KOPT-K1 (cell line): ENCODE measurements around the gene MTF2.
A peak's percentile ranks its signal among the peaks of the same experiment; 100 is the strongest.
"Not testable (repeated sequence)": the region's sequence is repeated elsewhere in the genome, so short reads cannot be mapped to it uniquely, and the experiment has no call there.

Source experiments
- H3K27ac ChIP-seq: fragments of 200-600 bp; sonication (generic); 2 replicates; pipeline ENCODE4 v1.5.1; 2016; ENCODE audit warnings: antibody characterized with exemption, mild to moderate bottlenecking, low read depth, low read length; ENCODE audit not compliant: poor library complexity, severe bottlenecking
- H3K36me3 ChIP-seq: fragments of 200-600 bp; sonication (generic); 2 replicates; pipeline ENCODE4 v1.5.1; 2017; ENCODE audit warnings: antibody characterized with exemption, mild to moderate bottlenecking, low read length, moderate library complexity; ENCODE audit not compliant: insufficient read depth
- H3K9me3 ChIP-seq: fragments of 200-600 bp; sonication (generic); 2 replicates; pipeline ENCODE4 v1.5.1; 2017; ENCODE audit warnings: antibody characterized with exemption, low read length, mild to moderate bottlenecking; ENCODE audit not compliant: insufficient read depth, poor library complexity, severe bottlenecking

MTF2 gene

DNA sequence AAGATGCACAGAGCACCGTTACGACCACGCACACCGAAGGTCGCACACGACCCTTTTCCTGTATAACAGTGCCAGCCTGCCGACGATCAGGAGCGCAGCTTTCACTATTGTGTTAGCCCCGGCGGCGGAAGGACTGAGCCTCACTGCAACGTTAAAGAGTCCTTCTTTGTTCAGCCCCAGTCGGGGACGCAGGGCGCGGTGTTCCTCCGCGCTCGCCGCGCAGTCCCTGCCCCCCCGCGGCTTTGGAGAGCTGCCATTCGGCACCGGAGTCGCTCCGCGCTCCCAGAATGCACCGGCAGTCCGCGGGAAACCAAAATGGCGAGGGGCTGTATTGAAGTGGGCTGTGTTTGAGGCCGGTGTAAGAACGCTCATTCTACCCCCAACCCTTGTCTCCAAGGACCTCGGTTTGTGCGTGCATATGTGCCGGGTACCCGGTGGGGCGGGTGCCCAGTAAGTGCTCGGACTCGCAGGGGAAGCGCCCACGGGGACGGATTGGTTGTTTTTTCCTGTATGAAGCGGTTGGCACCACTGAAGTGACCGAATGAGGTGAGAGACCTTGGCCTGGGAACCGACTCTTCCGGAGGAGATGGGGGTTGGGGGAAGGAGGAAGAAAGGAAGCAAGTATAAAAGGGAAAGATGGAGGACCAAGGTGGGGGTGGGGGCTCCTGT is at the start of gene MTF2:
Gene MTF2 (plus strand): TSS at position 298 of the 669 bp plus-strand sequence. CDS start 244 bp downstream, at position 542.
- Histone ChIP-seq H3K27ac (peak within 1 kb of the TSS; percentile 98), H3K9me3 (peaks cover 15% of the 10 kb centered on the region), H3K36me3 (peaks cover 28% of the 10 kb centered on the region)

DNA sequence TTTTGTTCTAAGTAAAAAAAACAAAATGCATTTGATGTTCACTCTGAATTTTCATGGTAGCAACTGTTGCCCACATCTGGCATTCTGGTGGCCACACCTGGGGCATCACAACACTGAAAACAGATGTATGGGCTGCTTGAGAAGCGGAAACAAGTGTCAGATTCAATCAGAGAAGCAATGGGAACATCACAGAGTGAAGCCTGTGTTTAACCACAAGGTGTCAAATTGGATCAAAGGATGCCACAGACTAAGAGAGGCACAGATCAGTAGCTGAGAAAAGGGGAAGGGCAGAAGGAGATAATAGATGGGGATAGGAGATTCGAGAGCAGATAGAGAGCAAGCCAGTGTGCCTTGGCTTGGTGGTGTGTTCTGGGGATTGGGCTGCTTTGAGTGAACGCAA is 49.8 kb upstream of the MTF2 start:
- Histone ChIP-seq H3K9me3 (no peaks in the 10 kb centered on the region), H3K36me3 (no peaks in the 10 kb centered on the region), H3K27ac (no peak overlapping the region)

DNA sequence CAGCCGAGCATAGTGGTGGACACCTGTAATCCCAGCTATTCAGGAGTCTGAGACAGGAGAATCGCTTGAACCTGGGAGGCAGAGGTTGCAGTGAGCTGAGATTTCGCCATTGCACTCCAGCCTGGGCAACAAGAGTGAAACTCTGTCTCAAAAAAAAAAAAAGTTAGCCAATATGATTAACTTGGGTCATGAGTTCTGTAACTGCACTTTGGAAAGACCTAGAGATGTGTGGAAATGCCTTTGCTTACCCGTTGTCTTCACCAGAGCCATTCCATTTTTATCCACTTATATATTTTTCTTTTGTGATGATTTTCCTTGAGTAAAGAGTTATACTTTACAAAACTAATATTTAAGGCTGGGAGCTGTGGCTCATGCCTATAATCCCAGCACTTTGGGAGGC is 48.9 kb upstream of the MTF2 start:
- H3K36me3 ChIP-seq, H3K9me3 ChIP-seq: not testable (repeated sequence)
- H3K27ac ChIP-seq, result peak overlapping the region; percentile 41

DNA sequence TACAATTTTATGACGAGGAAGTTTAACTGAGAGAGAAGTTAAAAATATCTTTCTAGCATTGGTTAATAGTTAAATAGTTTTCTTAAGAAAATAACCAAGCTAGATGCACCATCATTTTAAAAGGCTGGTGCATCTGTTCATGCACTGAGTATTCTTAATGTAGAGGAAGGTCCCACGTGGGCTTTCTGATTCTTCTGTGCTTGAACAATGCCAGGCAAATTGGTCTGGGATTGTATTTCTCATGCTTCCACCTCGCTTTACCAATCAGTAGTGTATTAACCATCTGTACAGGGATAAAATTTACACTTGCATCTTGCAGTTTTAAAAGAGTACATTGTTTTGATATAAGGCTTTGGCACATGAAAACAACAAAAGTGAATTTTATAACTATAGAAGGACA is 47.4 kb upstream of the MTF2 start:
- no peak overlapping the region for H3K27ac ChIP-seq
- H3K9me3 ChIP-seq, result no peaks in the 10 kb centered on the region
- no peaks in the 10 kb centered on the region for H3K36me3 ChIP-seq

DNA sequence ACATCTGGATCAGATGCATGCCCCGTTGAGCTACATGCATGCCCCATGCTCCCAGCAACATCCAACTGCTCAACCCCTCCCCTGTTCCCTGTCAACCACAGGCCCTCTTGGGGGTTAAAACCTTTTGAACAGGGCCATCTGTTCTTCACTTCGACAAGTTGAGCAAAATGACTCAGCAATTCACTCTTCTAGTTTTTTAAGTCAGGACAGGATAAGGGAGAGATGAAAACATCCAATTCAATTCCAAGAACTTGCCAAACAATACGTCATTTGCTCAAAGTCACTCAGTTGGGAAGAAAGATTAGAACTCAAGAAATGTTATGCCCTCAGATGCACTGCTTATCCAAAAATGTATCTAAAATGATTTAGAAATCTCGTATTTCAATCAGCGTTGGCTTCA is 46.1 kb upstream of the MTF2 start:
- peak overlapping the region; percentile 50 for H3K27ac ChIP-seq

DNA sequence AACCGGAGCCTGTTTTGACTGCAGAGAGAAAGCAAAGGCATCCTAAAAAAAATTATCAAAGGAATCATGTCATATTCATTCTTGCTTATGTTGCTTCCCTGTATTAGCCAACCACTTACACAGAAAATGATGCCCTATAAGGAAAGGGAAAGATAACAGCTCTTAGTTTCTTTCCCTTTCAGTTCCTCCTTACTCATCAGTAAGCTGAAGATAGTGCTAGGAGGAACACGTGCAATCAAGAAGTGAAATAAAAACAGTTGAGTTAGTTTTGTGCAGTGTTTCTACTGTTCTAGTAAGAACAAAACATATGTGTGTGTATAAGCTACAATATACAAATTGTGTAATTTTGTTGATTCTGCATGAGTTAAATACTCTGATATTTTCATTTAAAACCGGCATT is 45.3 kb upstream of the MTF2 start:
- Histone ChIP-seq H3K9me3 (no peaks in the 10 kb centered on the region), H3K27ac (peak overlapping the region; percentile 50), H3K36me3 (no peaks in the 10 kb centered on the region)

More for the DNA sequence above, 46.1 kb upstream of the MTF2 start:
- Histone ChIP-seq H3K9me3 (no peaks in the 10 kb centered on the region), H3K36me3 (no peaks in the 10 kb centered on the region)

DNA sequence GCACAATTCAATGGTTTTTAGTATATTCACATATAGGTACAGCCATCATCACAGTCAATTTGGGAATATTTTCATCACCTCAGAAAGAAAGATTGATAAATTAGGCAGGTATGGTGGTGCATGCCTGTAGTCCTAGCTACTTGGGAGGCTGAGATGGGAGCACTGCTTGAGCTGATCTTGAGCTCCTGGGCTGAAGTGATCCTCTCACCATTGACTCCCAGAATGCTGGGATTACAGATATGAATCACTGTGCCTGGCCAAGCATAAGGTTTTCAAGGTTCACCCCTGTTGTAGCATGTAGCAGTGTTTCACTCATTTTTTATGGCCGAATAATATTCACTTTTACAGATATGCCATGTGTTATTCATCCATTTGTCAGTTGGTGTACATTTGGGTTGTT is 44.7 kb upstream of the MTF2 start:
- no peaks in the 10 kb centered on the region for H3K9me3 ChIP-seq
- peak overlapping the region; percentile 50 for H3K27ac ChIP-seq
- H3K36me3 ChIP-seq, result no peaks in the 10 kb centered on the region

DNA sequence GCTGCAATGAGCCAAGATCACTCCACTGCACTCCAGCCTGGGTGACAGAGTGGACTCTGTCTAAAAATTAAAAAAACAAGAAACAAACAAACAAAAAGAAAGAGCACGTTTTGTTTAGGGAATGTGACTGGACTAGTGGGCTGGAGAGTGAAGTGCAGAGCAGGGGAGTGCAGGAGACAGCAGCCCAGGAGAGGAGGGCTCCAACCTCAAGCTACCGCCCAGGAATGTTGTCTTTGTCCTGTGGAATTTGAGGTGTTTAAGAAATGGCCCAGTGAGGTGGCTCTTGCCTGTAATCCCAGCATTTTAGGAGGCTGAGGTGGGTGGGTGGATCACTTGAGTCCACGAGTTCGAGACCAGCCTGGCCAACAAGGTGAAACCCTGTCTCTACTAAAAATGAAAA is 42.4 kb upstream of the MTF2 start:
- H3K9me3 ChIP-seq, result no peaks in the 10 kb centered on the region
- no peak overlapping the region for H3K27ac ChIP-seq
- H3K36me3 ChIP-seq, result no peaks in the 10 kb centered on the region

DNA sequence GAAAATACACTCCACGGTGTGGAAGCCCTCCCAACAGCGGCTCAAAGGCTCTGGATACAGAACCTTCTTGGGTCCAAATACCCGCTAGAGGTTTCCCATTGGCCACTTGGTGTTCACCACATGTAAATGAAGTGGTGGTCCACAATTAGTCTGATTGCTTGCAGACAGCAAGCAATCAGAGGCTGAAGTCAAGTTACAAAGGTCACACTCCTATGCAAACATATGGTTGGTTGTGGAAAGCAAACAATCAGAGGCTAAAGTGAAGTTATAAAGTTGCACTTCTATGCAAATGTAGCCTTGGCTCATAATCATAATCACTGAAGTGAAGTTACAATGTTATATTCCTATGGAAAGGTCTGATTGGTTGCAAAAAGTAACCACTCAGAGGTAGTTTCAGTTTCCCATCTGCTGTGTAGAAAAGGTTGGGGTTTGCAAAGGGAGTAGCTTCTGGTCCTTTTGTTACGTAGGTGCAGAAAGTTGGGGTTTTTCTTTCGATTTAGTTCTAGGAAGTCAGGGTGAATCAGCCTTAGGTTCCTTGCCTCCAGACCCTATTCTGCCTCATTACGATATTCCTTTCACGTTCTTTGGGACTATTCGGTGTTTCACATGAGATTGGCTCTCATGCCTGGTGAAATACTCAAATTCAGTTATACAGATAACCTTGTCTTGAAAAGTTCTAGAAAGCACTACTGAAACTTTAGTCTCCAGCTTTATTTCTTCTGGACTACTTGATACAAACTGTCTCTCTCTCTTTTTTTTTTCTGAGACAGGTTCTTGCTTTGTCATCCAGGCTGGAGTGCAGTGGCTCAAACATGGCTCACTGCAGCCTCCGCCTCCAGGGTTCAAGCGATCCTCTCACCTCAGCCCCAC is 36.7 kb upstream of the MTF2 start:
- H3K36me3 ChIP-seq, result no peaks in the 10 kb centered on the region
- peak overlapping the region; percentile 77 for H3K27ac ChIP-seq
- no peaks in the 10 kb centered on the region for H3K9me3 ChIP-seq

DNA sequence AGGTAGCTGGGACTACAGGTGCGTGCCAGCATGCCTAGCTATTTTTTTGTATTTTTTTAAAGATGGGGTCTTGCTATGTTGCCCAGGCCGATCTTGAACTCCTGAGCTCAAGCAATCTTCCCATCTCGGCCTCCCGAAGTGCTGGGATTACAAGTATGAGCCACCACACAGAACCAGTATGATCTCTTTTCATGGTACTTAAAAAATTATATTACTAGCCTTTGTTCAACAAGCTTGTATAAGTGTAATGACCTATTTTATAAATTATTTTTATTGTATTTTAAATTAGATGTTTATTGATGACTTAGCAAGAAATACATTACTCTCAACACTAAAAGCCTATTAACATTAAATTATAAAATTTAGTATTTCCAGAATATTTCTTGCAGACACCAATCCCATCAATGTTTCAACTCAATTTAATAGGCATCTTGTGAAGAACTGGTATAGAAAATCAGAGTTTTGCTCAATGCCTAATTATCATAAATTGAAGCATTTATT is 36.0 kb upstream of the MTF2 start:
- H3K27ac ChIP-seq, result peak overlapping the region; percentile 77
- no peaks in the 10 kb centered on the region for H3K36me3 ChIP-seq
- no peaks in the 10 kb centered on the region for H3K9me3 ChIP-seq

DNA sequence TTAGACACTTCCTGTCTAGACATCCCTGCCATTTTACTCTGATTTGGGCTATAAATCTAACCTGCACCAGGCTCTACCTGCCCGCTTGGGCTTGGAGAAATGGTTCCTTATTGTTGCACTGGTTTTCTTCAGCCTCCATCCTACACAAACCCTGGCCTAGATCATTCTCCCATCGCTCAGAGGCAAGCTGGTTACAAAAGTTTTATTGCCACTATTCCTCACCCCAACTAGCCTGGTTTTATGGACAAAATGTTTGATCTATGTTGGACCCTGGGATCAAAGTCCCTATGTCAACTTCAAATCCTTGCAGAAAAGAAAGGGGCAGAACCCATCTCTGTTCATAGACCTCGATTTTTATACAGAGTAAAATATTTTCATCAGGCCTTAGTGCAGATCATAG is 31.5 kb upstream of the MTF2 start:
- H3K9me3 ChIP-seq, result no peaks in the 10 kb centered on the region
- H3K36me3 ChIP-seq, result no peaks in the 10 kb centered on the region
- H3K27ac ChIP-seq, result no peak overlapping the region

DNA sequence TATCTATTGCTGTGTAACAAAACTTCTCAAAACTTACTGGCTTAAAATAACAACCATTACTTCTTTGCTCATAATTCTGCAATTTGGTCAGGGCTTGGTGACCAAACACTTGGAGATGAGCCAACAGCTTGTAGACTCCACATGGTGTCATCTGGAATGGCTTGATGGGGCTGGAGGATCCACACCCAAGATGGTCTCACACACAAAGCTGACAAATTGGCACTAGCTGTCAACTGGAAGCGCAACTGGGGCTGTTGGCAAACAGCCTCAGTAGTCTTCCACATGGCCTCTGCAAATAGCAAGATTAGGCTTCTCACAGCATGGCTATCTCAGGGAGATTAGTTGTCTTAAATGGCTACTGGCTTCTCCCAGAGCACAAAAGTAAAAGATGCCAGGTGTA is 27.1 kb upstream of the MTF2 start:
- H3K27ac ChIP-seq, result no peak overlapping the region
- no peaks in the 10 kb centered on the region for H3K9me3 ChIP-seq
- no peaks in the 10 kb centered on the region for H3K36me3 ChIP-seq

DNA sequence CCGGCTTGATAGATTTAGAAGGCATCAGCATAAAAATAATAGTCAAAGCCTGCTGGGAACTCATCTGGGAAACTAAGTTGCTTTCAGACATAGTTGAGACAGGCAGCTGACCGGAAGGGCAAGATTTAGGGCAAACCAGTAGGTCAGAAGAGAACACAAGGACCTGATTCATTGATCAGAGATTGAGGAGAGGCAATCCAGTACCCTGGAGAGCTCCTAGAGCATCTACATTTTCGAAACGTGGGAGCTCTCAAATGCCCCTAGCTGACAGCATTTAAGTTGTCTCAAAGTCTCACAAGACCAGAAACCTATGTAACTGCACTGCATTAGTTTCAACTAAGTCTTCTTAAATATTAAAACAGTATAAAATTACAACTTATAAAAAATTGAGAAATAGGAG is 22.9 kb upstream of the MTF2 start:
- H3K36me3 ChIP-seq, result no peaks in the 10 kb centered on the region
- H3K9me3 ChIP-seq, result no peaks in the 10 kb centered on the region
- H3K27ac ChIP-seq, result no peak overlapping the region

DNA sequence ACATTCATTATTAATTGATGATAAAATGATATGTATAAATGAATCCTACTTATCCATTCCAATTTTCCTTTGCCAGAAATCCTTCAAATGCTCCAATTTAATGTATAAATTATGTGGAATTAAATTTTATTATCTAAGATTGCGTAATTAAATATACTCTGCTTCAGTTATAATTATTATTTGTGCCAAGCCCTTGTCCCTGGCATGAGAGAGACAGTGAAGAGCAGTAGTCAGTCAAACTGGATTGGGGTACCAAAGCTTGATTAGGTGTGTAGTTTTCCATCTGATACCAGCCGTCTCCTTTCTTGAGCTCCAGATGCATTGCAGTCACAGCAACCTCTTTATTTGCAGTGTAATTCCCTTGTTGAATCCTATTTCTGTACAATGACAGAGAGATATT is 22.4 kb upstream of the MTF2 start:
- no peaks in the 10 kb centered on the region for H3K9me3 ChIP-seq

DNA sequence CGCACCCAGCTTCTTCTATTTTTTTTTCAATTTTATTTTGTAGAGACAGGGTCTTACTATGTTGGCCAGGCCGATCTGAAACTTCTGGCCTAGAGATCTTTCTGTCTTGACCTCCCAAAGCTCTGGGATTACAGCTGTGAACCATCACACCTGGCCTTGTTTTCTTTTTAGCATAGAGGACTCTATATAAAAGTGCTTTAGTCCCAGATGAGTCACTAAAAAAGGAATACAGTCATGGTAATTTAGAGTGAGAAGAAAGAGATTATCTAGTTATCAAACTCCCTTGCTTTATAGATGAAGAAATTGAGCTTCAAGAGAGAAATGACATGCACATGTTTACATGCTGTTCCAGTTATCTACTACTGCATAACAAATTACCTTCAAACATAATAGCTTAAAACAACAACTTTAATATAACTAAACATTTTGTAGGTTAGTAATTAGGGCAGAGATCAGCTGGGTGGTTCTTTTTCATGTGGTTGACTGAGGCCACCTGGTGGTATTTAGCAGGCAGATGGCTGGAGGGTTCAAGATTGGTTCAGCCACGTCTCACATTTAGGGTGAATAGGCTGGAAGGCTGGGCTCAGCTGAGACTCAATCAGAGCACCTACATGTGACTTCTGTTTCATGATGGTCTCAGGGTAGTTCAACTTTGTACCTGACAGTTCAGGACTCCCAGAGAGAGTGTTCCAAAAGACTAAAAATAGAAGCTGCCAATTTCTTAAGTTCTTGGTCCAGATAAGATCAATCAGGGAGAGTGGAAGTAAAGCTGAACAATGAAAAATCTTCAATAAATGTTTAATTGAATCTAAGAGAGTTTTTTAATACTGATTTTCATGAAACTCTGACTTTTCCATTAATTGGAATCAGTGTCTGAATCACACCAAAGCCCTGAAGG is 16.9 kb upstream of the MTF2 start:
- Histone ChIP-seq H3K27ac (no peak overlapping the region), H3K36me3 (no peaks in the 10 kb centered on the region), H3K9me3 (no peaks in the 10 kb centered on the region)

More for the DNA sequence above, 22.4 kb upstream of the MTF2 start:
- Histone ChIP-seq H3K36me3 (no peaks in the 10 kb centered on the region), H3K27ac (no peak overlapping the region)
